Medulla oblongata (tissue), 1 donor: ENCODE results near the gene FOXN4.

Experiments used
- DNase-seq: peaks from one replicate; pipeline ENCODE4 v3.0.0-alpha.2; 2015; ENCODE audit errors: extremely low spot score

FOXN4 gene

DNA sequence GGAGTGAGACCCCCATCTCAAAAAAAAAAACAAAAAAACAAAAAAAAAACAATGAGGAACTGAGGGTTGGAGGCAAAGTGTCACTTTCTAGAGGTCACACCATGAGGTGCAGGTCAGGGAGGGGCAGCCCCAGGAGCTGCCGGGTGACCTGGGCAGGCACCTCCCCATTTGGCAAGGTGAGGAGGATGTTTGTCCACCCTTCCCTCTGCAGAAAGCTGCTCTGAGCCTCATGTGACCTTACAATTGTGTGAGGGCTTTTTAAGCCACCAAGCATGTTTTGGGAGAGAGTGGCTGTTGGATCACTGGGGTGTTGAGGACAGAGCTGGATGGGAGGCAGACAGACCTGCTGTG lies 49.6 kb downstream of the FOXN4 start:
- DNase-seq: no peak

- no peak for DNase-seq
Measured at GRCh38 chr12:109258607-109259544, 50.2 kb downstream of the FOXN4 start.

DNA sequence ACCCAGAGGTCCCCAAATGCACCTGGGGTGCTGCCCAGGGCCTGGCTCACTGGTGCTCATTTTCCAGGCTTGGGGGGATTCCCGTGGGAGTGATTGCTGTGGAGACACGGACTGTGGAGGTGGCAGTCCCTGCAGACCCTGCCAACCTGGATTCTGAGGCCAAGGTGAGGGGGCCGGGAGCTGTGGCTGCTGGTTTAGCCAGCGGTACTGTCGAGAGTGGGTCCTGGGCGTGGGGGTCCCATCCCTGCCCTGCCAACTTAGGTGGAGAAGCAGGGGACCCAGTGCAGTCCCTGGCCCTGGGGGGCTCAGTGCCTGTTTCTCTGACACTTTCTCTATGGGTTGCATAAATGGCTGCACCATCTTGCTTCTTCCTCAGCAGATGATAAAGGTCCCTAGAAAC lies 50.9 kb downstream of the FOXN4 start:
- no peak for DNase-seq

DNA sequence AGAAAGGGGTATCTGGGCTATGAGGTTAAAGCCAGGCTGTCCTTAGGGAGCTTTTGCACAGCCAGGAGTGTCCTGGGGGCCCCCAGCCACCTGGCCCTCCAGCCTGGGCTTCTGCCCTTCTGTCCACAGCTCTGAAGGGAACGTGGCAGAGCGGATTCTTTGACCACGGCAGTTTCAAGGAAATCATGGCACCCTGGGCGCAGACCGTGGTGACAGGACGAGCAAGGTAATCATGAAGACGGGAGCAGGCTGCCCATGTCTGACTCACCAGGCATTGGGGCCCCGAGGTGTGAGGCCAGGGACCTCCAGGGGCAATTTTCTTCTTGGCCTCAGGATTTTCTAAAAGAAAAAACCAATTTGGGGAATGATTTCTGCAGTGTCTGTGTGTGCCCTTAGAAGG lies 53.1 kb downstream of the FOXN4 start:
- no peak for DNase-seq

GRCh38 chr12:109255377-109255776 lies 53.7 kb downstream of the FOXN4 start:
- peak; percentile 20 for DNase-seq

DNA sequence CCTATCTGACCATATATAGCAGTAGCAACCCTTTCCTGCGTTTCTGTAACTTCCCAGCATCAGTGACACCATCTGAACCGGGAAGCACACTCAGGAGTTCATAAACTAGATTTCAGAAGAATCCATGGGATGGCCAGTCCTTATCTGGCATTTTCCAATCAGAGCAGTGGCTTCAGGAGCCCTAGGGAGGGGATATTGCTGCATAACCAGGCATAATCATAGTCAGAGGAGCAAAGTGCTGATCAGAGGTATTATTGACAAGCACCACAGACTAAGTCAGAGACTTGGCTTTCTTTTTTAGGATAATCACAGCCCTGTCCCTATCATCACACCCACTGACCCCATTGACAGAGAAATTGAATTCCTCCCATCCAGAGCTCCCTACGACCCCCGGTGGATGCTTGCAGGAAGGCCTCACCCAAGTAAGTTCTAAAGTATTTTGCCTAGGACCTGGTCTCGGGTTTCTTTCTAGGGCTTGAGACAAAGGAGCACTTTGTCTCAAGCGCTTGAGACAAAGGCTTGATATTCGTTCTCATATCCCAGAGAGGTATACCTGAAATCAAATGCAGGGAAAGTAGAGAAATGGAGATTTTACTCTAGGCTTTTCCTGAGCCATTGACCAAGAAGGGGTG lies 55.1 kb downstream of the FOXN4 start:
- DNase-seq: no peak

- DNase-seq: no peak
Measured at GRCh38 chr12:109252799-109253198, 56.3 kb downstream of the FOXN4 start.

DNA sequence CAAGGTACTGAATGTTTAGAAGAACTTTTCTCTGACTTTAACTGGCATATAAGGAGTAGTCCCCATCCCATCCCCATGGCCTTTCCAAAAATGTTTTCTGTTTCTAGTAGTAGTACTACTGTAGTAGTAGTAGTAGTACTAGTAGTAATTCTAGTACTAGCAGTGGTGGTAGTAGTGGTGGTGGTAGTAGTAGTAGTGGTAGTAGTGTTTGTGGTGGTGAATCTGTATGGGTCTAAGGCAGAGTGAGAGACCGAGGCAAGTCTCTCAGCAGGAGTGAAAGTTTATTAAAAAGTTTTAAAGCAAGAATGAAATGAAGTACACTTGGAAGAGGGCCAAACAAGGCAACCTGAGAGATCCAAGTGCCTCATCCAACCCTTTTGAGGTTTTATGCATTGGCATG lies 58.6 kb downstream of the FOXN4 start:
- DNase-seq: no peak

GRCh38 chr12:109247831-109248654 lies 61.0 kb downstream of the FOXN4 start:
- DNase-seq: no peak

GRCh38 chr12:109246221-109246620 lies 62.9 kb downstream of the FOXN4 start:
- DNase-seq: no peak

GRCh38 chr12:109244073-109244472 lies 65.0 kb downstream of the FOXN4 start:
- DNase-seq: no peak

DNA sequence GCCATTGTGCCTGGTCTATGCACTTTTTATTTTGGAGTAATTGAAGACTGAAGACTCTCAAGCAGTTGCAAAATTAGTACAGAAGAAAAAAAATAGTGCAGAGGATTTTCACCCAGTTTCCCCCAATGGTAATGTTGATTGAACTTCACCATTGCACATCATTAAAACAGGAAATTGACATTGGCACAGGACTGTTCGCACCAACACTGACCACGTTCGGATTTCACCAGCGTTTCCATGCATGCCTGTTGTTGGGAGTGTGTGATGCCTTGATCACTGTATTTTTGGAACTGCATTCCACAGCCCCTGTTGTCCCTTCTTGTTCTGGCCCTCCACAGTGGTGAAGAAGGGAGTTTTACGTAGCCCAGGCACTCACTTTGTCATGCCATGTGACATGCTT lies 67.1 kb downstream of the FOXN4 start:
- DNase-seq: no peak

GRCh38 chr12:109240365-109240764 lies 68.7 kb downstream of the FOXN4 start:
- DNase-seq: no peak

- no peak for DNase-seq
Measured at GRCh38 chr12:109239691-109240090, 69.4 kb downstream of the FOXN4 start.

DNA sequence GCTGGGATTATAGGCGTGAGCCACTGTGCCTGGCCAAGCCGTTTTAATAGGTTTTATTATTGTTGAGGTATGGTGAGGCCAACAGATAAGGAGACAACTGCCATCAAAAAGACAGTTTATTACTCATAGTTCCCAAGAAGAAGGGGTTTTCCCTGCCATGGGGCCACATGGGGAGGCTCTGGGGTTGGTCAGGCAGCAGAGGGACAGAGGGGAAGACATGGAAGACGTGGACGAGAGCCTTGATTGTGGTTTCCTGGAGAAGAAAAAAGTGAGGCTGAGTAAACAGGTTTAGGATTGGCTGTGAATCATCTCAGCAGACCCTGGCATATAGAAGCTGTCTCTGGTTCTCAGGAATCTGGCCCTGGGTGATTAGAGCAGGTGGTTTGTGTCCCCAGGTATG lies 69.9 kb downstream of the FOXN4 start:
- DNase-seq: no peak

- DNase-seq: no peak
Measured at GRCh38 chr12:109236257-109236656, 72.8 kb downstream of the FOXN4 start.

DNA sequence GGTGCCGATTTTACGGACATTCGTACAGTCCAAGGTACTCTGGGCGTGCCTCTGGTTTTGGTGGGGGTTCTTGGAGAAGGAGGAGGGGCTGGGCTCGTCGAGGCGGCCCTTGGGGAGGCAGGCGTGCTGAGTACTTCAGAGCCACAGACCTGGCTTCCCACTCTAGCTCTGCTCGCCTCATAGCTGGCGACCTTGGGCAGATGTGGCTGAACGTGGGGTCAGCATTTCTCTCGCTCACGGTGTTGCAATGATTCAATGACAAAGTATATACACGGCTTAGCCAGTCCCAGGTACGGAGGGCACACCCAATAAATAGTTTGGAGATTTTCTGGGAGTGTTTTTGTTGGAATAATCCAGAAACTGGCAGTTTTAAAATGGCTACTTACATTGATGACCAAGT lies 75.1 kb downstream of the FOXN4 start:
- DNase-seq: no peak

DNA sequence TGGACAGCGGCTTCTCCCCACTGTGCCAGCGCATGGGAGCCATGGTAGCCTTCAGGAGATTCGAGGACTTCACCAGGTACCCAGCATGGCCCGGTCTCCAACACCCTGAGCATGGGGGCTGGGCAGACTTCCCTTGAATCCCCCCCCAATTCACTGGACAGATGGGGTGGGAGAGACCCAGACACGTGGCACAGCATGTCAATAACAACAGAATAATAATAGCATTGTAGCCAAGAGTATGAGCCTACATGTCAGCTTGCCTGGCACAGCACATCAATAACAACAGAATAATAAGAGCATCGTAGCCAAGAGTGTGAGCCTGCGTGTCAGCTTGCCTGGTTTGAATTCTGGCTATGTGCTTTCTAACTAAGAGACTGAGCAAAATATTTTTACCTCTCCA lies 76.4 kb downstream of the FOXN4 start:
- DNase-seq: peak; percentile 30

DNA sequence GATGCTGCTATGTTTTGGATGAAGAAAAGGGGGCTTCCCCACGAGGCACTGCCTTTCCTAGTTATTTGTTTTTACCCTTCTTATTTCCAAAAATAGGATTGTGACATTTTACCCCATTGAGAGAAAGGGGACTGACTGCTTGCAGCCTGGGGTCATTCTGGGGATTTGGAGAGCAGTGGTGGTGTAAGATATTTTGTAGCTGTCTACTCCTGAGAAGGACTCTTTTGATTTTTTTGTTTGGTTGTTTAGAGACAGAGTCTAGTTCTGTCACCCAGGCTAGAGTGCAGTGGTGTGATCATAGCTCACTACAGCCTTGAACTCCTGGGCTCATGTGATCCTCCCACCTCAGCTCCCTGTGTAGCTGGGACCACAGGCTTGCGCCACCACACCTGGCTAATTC lies 78.9 kb downstream of the FOXN4 start:
- DNase-seq: no peak

- DNase-seq: no peak
Measured at GRCh38 chr12:109228664-109229063, 80.4 kb downstream of the FOXN4 start.
